Esophagus squamous epithelium (tissue), 5 donors: ENCODE measurements around the gene ARL4D. TPM values are rescaled to one million over a fixed set of nuclear protein-coding genes. Genes with fewer than 3 reads are reported as not detected.
"Not testable (repeated sequence)": the region's sequence is repeated elsewhere in the genome, so short reads cannot be mapped to it uniquely, and the experiment has no call there.

Experiments used
- DNase-seq: peaks from one replicate; lab custom pipeline; 2025; lab: John Stamatoyannopoulos, UW
- H3K27ac ChIP-seq, 4 donors: fragments of 200-600 bp; sonication (generic); one replicate each; pipeline ENCODE4 v1.5.1; 2016 to 2019; ENCODE audit warnings: mild to moderate bottlenecking in 1 of 4
- H3K27me3 ChIP-seq, 4 donors: fragments of 200-600 bp; sonication (generic); 1 replicate in 3 of 4; 2 replicates in 1 of 4; pipeline versions ENCODE4 v1.5.1 to v1.6.0; 2017 to 2021; ENCODE audit warnings: antibody characterized with exemption in 1 of 4
- H3K36me3 ChIP-seq, 3 donors: fragments of 200-600 bp; sonication (generic); one replicate each; pipeline ENCODE4 v1.5.1; 2016 to 2019
- H3K4me1 ChIP-seq, 3 donors: fragments of 200-600 bp; sonication (generic); one replicate each; pipeline ENCODE4 v1.5.1; 2017 to 2019
- H3K4me3 ChIP-seq, 4 donors: fragments of 200-600 bp; sonication (generic); 1 replicate in 3 of 4; 2 replicates in 1 of 4; pipeline ENCODE4 v1.5.1; 2016 to 2019; ENCODE audit warnings: mild to moderate bottlenecking in 2 of 4, moderate library complexity in 1 of 4
- H3K9me3 ChIP-seq, 3 donors: fragments of 200-600 bp; sonication (generic); one replicate each; pipeline ENCODE4 v1.5.1; 2016 to 2019
- CTCF ChIP-seq, 6 experiments: fragments of 450-650 bp in 4 of 6; fragments of 200-600 bp in 2 of 6; sonication (generic) in 2 of 6; IDR thresholded peaks; one replicate each; pipeline ENCODE4 v1.5.1; 2016 to 2019; ENCODE audit warnings: antibody characterized with exemption in 6 of 6, mild to moderate bottlenecking in 4 of 6, moderate library complexity in 4 of 6
- POLR2A ChIP-seq, 4 donors: fragments of 450-650 bp; IDR thresholded peaks; one replicate each; pipeline ENCODE4 v1.6.1; 2017; ENCODE audit warnings: antibody characterized with exemption in 4 of 4, mild to moderate bottlenecking in 4 of 4, moderate library complexity in 3 of 4
- WGBS, 2 donors: methylation state at CpG; one replicate each; pipeline ENCODE4 v1.1.5; 2018; 5-methylcytosine and 5-hydroxymethylcytosine counted together
- intact Hi-C: fragments of 100-400 bp; cut with DNase I; formaldehyde crosslinking; loops from one replicate; pipeline ENCODE4 v1.15.0; 2022
- total RNA-seq, 4 donors: library from RNA; depleted of rRNA; stranded (reverse); fragments of >200 nt; gene quantifications; one replicate each; pipeline ENCODE4 v1.1.0, GENCODE V29; 2016
- donor health status: DM: yes; HTN: yes; CAD: no.

Gene ARL4D
- total RNA-seq, 4 donors from 2014 or later: 54.2 to 94.1 (median 61.5) TPM

- Histone ChIP-seq H3K27ac (peak overlapping the region; percentile 79 to 94 (median 90)), H3K4me1 (peaks cover 31 to 58% (median 45%) of the 10 kb centered on the region in 3 donors), H3K9me3 (no peaks in the 10 kb centered on the region), H3K4me3 (no peak overlapping the region), H3K27me3 (no peaks in the 10 kb centered on the region), H3K36me3 (no peaks in the 10 kb centered on the region)
- 16 to 36% methylated on average over 12 to 13 of the region's 13 CpGs for WGBS, 2 donors
- intact Hi-C loops: no loop called here
- no peak for DNase-seq
- peak in 1 of 4 donors; percentile 26 for TF ChIP-seq POLR2A (IDR thresholded peaks at IDR 0.05)
- no peak for TF ChIP-seq CTCF (IDR thresholded peaks at IDR 0.05)
Measured at GRCh38 chr17:43416998-43417890, 18.5 kb downstream of the ARL4D start.

GRCh38 chr17:43418441-43419374, 19.9 kb downstream of the ARL4D start:
- no peaks in the 10 kb centered on the region for H3K9me3 ChIP-seq
- peak overlapping the region; percentile 79 to 94 (median 90) for H3K27ac ChIP-seq
- intact Hi-C loops: no loop called here
- no peaks in the 10 kb centered on the region for H3K36me3 ChIP-seq
- peak overlapping the region in 3 of 4 donors; percentile 1 to 47 (median 25) for H3K4me3 ChIP-seq
- no peaks in the 10 kb centered on the region for H3K27me3 ChIP-seq
- DNase-seq: no peak
- 37 to 42% methylated on average over 6 to 10 of the region's 18 CpGs for WGBS, 2 donors
- TF ChIP-seq CTCF (IDR thresholded peaks at IDR 0.05): no peak
- peak in 2 of 4 donors; percentile 40 to 48 for TF ChIP-seq POLR2A (IDR thresholded peaks at IDR 0.05)
- H3K4me1 ChIP-seq: peaks cover 31 to 56% (median 45%) of the 10 kb centered on the region in 3 donors

GRCh38 chr17:43419375-43419882, 20.6 kb downstream of the ARL4D start:
- H3K9me3 ChIP-seq, DNase-seq, intact Hi-C loops, H3K36me3 ChIP-seq, H3K27me3 ChIP-seq: not testable (repeated sequence)
- H3K4me3 ChIP-seq: peak overlapping the region in 3 of 4 donors; percentile 1 to 47 (median 25)
- WGBS, 2 donors: 60 to 68% methylated on average over 16 to 17 of the region's 17 CpGs
- H3K27ac ChIP-seq: peak overlapping the region; percentile 79 to 94 (median 90)
- peaks cover 31 to 56% (median 45%) of the 10 kb centered on the region in 3 donors for H3K4me1 ChIP-seq

GRCh38 chr17:43423777-43424455, 25.1 kb downstream of the ARL4D start:
- intact Hi-C loops: no loop called here
- 76 to 77% methylated on average over 6 of the region's 6 CpGs for WGBS, 2 donors
- H3K27ac ChIP-seq: no peak overlapping the region

More at GRCh38 chr17:43423777-43424455, 25.1 kb downstream of the ARL4D start:
- no peak for DNase-seq
- Histone ChIP-seq H3K4me3 (no peak overlapping the region), H3K4me1 (peaks cover 10 to 31% (median 21%) of the 10 kb centered on the region in 3 donors), H3K9me3 (no peaks in the 10 kb centered on the region), H3K27me3 (no peaks in the 10 kb centered on the region), H3K36me3 (no peaks in the 10 kb centered on the region)
- TF ChIP-seq POLR2A (IDR thresholded peaks at IDR 0.05) (no peak), CTCF (IDR thresholded peaks at IDR 0.05) (no peak)
